ENCODE measurements around the gene IL17RD. TPM values are rescaled to one million over a fixed set of nuclear protein-coding genes. Genes with fewer than 3 reads are reported as not detected.
A peak's percentile ranks its signal among the peaks of the same experiment; 100 is the strongest.

The IL17RD gene
- total RNA-seq, 1 experiment from 2014 or later = 3.5 TPM

DNA sequence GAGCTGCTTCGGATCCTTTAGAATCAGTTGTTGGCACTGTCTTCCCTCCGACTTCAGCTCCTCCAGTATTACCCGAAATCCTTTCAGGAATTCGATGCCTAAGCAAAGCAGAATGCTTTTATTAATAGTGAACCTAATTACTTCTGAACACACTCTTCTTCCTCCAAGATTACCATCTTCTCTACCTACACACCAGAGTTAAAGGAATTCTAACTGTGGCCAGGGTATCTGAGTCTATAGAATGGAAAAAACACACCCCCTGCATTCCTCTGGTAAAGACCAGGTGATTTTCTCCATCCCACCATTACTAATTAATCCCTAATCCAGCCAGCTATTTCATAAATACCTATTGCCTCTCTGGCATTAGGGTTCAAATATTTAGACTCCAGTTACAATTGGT is 54.9 kb downstream of the IL17RD start:
- no peak for ATAC-seq
- DNase-seq (ENCODE audit: low read depth, low spot score) = no peak
- no peak overlapping the region; the same call in 1 of the 2 replicates for H3K27ac ChIP-seq (ENCODE audit: low read length)
- BruUV-seq (replicated peaks) = no TSS peak
- CTCF ChIA-PET = no interaction called here
- in situ Hi-C loops (cut with HindIII; ENCODE audit: low pct_unique_long_range_greater_than_20kb, low sequenced_read_pairs) = no loop called here
- H3K4me1 ChIP-seq (ENCODE audit: control insufficient read depth, insufficient read depth, low read length) = peaks cover 8% of the 10 kb centered on the region; the same call in 1 of the 2 replicates
- H3K4me3 ChIP-seq (ENCODE audit: low read depth in 2 of 2, low read length in 2 of 2) = no peak overlapping the region; a peak in 1 of 4 replicates
- POLR2A ChIA-PET = no interaction called here
- intact Hi-C loops (cut with micrococcal nuclease; ENCODE audit: unreplicated experiment) = no loop called here
- TF ChIP-seq, protein P1, sequence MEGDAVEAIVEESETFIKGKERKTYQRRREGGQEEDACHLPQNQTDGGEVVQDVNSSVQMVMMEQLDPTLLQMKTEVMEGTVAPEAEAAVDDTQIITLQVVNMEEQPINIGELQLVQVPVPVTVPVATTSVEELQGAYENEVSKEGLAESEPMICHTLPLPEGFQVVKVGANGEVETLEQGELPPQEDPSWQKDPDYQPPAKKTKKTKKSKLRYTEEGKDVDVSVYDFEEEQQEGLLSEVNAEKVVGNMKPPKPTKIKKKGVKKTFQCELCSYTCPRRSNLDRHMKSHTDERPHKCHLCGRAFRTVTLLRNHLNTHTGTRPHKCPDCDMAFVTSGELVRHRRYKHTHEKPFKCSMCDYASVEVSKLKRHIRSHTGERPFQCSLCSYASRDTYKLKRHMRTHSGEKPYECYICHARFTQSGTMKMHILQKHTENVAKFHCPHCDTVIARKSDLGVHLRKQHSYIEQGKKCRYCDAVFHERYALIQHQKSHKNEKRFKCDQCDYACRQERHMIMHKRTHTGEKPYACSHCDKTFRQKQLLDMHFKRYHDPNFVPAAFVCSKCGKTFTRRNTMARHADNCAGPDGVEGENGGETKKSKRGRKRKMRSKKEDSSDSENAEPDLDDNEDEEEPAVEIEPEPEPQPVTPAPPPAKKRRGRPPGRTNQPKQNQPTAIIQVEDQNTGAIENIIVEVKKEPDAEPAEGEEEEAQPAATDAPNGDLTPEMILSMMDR (IDR thresholded peaks at IDR 0.05) = no peak
- TF ChIP-seq POLR2AphosphoS5 (IDR thresholded peaks at IDR 0.05; ENCODE audit: low read depth, low read length) (no peak), SIN3A (IDR thresholded peaks at IDR 0.05; ENCODE audit: borderline replicate concordance, insufficient read depth, low read depth, low read length) (no peak), TCF7L2 (IDR thresholded peaks at IDR 0.05; ENCODE audit: low read depth, low read length) (no peak)
- TF ChIP-seq, protein P2, sequence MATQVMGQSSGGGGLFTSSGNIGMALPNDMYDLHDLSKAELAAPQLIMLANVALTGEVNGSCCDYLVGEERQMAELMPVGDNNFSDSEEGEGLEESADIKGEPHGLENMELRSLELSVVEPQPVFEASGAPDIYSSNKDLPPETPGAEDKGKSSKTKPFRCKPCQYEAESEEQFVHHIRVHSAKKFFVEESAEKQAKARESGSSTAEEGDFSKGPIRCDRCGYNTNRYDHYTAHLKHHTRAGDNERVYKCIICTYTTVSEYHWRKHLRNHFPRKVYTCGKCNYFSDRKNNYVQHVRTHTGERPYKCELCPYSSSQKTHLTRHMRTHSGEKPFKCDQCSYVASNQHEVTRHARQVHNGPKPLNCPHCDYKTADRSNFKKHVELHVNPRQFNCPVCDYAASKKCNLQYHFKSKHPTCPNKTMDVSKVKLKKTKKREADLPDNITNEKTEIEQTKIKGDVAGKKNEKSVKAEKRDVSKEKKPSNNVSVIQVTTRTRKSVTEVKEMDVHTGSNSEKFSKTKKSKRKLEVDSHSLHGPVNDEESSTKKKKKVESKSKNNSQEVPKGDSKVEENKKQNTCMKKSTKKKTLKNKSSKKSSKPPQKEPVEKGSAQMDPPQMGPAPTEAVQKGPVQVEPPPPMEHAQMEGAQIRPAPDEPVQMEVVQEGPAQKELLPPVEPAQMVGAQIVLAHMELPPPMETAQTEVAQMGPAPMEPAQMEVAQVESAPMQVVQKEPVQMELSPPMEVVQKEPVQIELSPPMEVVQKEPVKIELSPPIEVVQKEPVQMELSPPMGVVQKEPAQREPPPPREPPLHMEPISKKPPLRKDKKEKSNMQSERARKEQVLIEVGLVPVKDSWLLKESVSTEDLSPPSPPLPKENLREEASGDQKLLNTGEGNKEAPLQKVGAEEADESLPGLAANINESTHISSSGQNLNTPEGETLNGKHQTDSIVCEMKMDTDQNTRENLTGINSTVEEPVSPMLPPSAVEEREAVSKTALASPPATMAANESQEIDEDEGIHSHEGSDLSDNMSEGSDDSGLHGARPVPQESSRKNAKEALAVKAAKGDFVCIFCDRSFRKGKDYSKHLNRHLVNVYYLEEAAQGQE (IDR thresholded peaks at IDR 0.05; ENCODE audit: insufficient read depth in 1 of 2, low read depth in 2 of 2, low read length in 1 of 2) = no peak
- H3K27me3 ChIP-seq (ENCODE audit: control insufficient read depth, insufficient read depth, low read length) = no peaks in the 10 kb centered on the region
- no peaks in the 10 kb centered on the region for H3K36me3 ChIP-seq (ENCODE audit: control insufficient read depth, insufficient read depth, low read length)
- H3K9me3 ChIP-seq (ENCODE audit: control insufficient read depth, insufficient read depth, low read depth, low read length) = no peaks in the 10 kb centered on the region

DNA sequence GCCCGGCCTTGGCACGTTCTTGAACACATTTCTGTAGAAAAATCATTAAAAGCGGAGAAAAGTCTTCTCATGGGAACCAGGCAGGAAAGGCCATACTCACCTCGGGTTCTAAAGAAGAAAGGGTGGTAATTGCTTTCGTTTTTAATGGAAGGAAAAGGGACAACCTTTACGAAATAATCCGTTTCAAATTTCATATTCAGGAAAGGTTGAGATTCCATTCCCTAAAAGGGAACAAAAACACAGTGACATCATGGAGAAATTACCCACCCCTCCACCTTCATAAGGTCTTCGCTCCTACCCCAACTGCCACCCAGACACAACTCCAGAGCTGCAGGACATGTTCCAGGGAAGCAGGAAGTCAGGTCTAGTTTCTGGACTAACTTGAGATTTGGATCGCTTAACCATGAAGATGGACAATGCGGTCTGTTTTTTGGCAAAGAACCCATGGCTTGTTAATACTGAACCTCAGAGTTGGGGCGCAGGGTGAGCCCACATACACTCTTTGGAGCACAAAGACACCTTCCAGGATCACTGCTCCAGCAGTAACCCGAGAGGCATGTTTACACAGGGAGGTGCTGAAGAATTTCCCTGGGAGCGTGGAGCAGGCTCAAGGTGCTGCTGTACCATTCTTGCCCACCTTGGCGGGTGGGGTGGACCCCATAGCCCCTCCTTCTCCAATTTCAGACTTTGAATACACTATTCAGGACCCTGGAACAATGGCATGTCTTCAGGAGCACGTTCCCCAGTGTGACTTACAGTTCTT is 55.5 kb downstream of the IL17RD start:
- POLR2A ChIA-PET = no interaction called here
- H3K4me3 ChIP-seq (ENCODE audit: low read depth in 2 of 2, low read length in 2 of 2) = peak overlapping the region in 1 of 2 experiments; percentile 29; a peak in 2 of 4 replicates
- in situ Hi-C loops (cut with HindIII; ENCODE audit: low pct_unique_long_range_greater_than_20kb, low sequenced_read_pairs) = no loop called here
- H3K27me3 ChIP-seq (ENCODE audit: control insufficient read depth, insufficient read depth, low read length) = no peaks in the 10 kb centered on the region
- TF ChIP-seq SIN3A (IDR thresholded peaks at IDR 0.05; ENCODE audit: borderline replicate concordance, insufficient read depth, low read depth, low read length) (no peak), TCF7L2 (IDR thresholded peaks at IDR 0.05; ENCODE audit: low read depth, low read length) (no peak), POLR2AphosphoS5 (IDR thresholded peaks at IDR 0.05; ENCODE audit: low read depth, low read length) (no peak)
- TF ChIP-seq, protein P2 (IDR thresholded peaks at IDR 0.05; ENCODE audit: insufficient read depth in 1 of 2, low read depth in 2 of 2, low read length in 1 of 2) = no peak
- TF ChIP-seq, protein P1 (IDR thresholded peaks at IDR 0.05) = no peak
- ATAC-seq (peak; percentile 63; the same call in 1 of the 2 replicates), DNase-seq (ENCODE audit: low read depth, low spot score) (no peak)
- H3K27ac ChIP-seq (ENCODE audit: low read length) = peak overlapping the region; percentile 29; the same call in 1 of the 2 replicates
- intact Hi-C loops (cut with micrococcal nuclease; ENCODE audit: unreplicated experiment) = loop anchor here (10.0 kb wide), 1 partner anchor 115 kb away; the partner anchor contains the start of gene APPL1
- H3K36me3 ChIP-seq (ENCODE audit: control insufficient read depth, insufficient read depth, low read length) = no peaks in the 10 kb centered on the region
- CTCF ChIA-PET = no interaction called here
- peaks cover 8% of the 10 kb centered on the region; the same call in 1 of the 2 replicates for H3K4me1 ChIP-seq (ENCODE audit: control insufficient read depth, insufficient read depth, low read length)
- H3K9me3 ChIP-seq (ENCODE audit: control insufficient read depth, insufficient read depth, low read depth, low read length) = no peaks in the 10 kb centered on the region
- BruUV-seq (replicated peaks) = no TSS peak

Measured in Panc1 (cell line).